COLO668 (cell line): ENCODE results near the gene AGTPBP1.

ENCODE experiments used
- DNase-seq: peaks from one replicate; lab custom pipeline; 2025; ENCODE audit not compliant: unreplicated experiment; lab: John Stamatoyannopoulos, UW

The AGTPBP1 gene

DNA sequence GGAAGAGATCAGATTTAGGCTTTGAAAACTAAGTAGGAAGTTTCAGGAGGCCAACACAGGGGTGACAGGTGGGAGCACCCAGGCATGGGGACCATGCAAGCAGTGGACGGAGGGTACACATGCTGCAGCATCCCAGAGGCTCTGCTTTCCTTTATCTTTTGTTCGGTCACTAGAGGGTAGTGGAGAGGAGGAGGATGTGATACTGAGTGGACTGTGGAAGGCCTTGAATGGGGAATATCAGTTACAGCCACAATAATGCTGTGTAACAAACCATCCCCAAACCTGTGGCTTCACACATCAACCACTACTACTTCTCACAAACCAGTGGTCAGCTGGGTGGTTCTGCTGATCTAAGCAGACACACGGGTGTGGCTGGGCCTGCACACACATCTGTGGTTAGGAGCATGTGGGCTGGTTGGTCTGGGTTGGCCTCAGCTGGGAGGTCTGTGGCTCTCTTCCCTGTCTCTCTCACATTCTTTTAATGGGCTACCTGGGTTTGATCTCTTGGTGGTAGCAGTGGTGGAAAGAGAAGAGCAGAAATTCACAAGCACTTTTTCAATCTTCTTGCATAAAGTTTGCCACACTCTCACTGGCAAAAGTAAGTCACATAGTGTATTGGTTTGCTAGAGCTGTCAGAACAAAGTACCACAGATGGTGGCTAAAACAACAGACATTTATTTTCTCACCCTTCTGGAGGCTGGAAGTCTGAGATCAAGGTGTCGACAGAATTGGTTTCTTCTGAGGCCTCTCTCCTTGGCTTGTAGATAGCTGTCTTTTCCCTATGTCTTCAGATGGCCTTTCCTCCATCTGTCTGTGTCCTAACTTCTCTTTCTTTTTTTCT is 238.7 kb downstream of the AGTPBP1 start:
- DNase-seq, result no peak

- DNase-seq, result no peak
Observed at GRCh38 chr9:85501882-85502281, 239.9 kb downstream of the AGTPBP1 start.

- DNase-seq, result no peak
Observed at GRCh38 chr9:85501456-85501855, 240.3 kb downstream of the AGTPBP1 start.
